WTC11 (cell line): ENCODE measurements around the gene PLXNC1. TPM values are rescaled to one million over a fixed set of nuclear protein-coding genes. Genes with fewer than 3 reads are reported as not detected.

Experiments
- ATAC-seq: fragments of 200-7000 bp; cut with Tn5 transposase; 2 replicates; pipeline ENCODE4 v1.10.0; 2021; ENCODE audit warnings: mild to moderate bottlenecking, moderate library complexity
- CTCF ChIA-PET: fragments of 300-600 bp; sonication (Branson Sonifier 250); formaldehyde crosslinking; loops from one replicate; lab custom pipeline; 2021; ENCODE audit warnings: antibody characterized with exemption; lab: Charles Lee
- POLR2A ChIA-PET: fragments of 350-600 bp; sonication (Branson Sonifier 250); formaldehyde crosslinking; loops from one replicate; lab custom pipeline; 2021; ENCODE audit warnings: antibody characterized with exemption; lab: Charles Lee
- DNase-seq: peaks from one replicate; pipeline ENCODE4 v3.0.0; 2021; ENCODE audit warnings: low spot score
- H3K27ac Mint-ChIP-seq: 2 replicates; pipeline ENCODE4 v1.8.0; 2021; ENCODE audit warnings: mixed read lengths
- H3K27me3 Mint-ChIP-seq: 2 replicates; pipeline ENCODE4 v1.8.0; 2021; ENCODE audit warnings: low read depth, mild to moderate bottlenecking, moderate library complexity, mixed read lengths
- H3K36me3 Mint-ChIP-seq: 2 replicates; pipeline ENCODE4 v1.8.0; 2021; ENCODE audit warnings: mixed read lengths
- H3K4me1 Mint-ChIP-seq: 2 replicates; pipeline ENCODE4 v1.8.0; 2022; ENCODE audit warnings: mixed read lengths
- H3K4me3 Mint-ChIP-seq: 2 replicates; pipeline ENCODE4 v1.8.0; 2021; ENCODE audit warnings: mild to moderate bottlenecking, moderate library complexity, mixed read lengths
- H3K9me3 Mint-ChIP-seq: 2 replicates; pipeline ENCODE4 v1.8.0; 2021; ENCODE audit warnings: mixed read lengths
- ATF1 ChIP-seq: sonication (generic); formaldehyde crosslinking; IDR thresholded peaks from 2 replicates; pipeline ENCODE4 v1.8.1; 2023; ENCODE audit warnings: mild to moderate bottlenecking, moderate library complexity, missing genetic modification reagents
- CBFB ChIP-seq: sonication (generic); formaldehyde crosslinking; IDR thresholded peaks from 2 replicates; pipeline ENCODE4 v1.8.1; 2022; ENCODE audit warnings: mild to moderate bottlenecking, low read depth, missing genetic modification reagents
- CDX4 ChIP-seq: fragments of 250-450 bp; sonication (Bioruptor Pico); IDR thresholded peaks from 2 replicates; pipeline ENCODE4 v1.9.0; 2021; ENCODE audit warnings: moderate library complexity, mild to moderate bottlenecking, inconsistent platforms, borderline replicate concordance
- CREM ChIP-seq: sonication (generic); formaldehyde crosslinking; IDR thresholded peaks from 2 replicates; pipeline ENCODE4 v1.8.1; 2022; ENCODE audit warnings: mild to moderate bottlenecking, missing genetic modification reagents, moderate library complexity
- ESRRA ChIP-seq: sonication (generic); formaldehyde crosslinking; IDR thresholded peaks from 2 replicates; pipeline ENCODE4 v1.8.1; 2022; ENCODE audit warnings: mild to moderate bottlenecking, missing genetic modification reagents, borderline replicate concordance
- HMGXB4 ChIP-seq: sonication (generic); formaldehyde crosslinking; IDR thresholded peaks from 2 replicates; pipeline ENCODE4 v1.8.1; 2023; ENCODE audit warnings: mild to moderate bottlenecking, moderate library complexity, missing genetic modification reagents
- IRF2 ChIP-seq: sonication (generic); formaldehyde crosslinking; IDR thresholded peaks from 2 replicates; pipeline ENCODE4 v1.8.0; 2022; ENCODE audit warnings: low read depth, missing genetic modification reagents, borderline replicate concordance
- JUN ChIP-seq: sonication (generic); formaldehyde crosslinking; IDR thresholded peaks from 2 replicates; pipeline ENCODE4 v1.8.0; 2023; ENCODE audit warnings: mild to moderate bottlenecking, missing genetic modification reagents
- MXD4 ChIP-seq: fragments of 250-450 bp; sonication (Bioruptor Pico); IDR thresholded peaks from 2 replicates; pipeline ENCODE4 v1.8.0; 2021; ENCODE audit warnings: mild to moderate bottlenecking, moderate library complexity, borderline replicate concordance
- NFYB ChIP-seq: sonication (generic); formaldehyde crosslinking; conservative IDR thresholded peaks from 2 replicates; pipeline ENCODE4 v1.8.0; 2022; ENCODE audit warnings: low read depth, missing genetic modification reagents
- PRDM15 ChIP-seq: sonication (generic); formaldehyde crosslinking; IDR thresholded peaks from 2 replicates; pipeline ENCODE4 v1.8.0; 2022; ENCODE audit warnings: missing genetic modification reagents
- PRRX2 ChIP-seq: fragments of 250-450 bp; sonication (Bioruptor Pico); IDR thresholded peaks from 2 replicates; pipeline ENCODE4 v1.8.0; 2021; ENCODE audit warnings: mild to moderate bottlenecking
- RORB ChIP-seq: fragments of 250-450 bp; sonication (Bioruptor Pico); IDR thresholded peaks from 2 replicates; pipeline ENCODE4 v1.9.0; 2021; ENCODE audit warnings: mild to moderate bottlenecking
- SMAD4 ChIP-seq: sonication (generic); formaldehyde crosslinking; IDR thresholded peaks from 2 replicates; pipeline ENCODE4 v1.8.0; 2022; ENCODE audit warnings: mild to moderate bottlenecking, missing genetic modification reagents
- TCF7 ChIP-seq: sonication (generic); formaldehyde crosslinking; IDR thresholded peaks from 2 replicates; pipeline ENCODE4 v1.8.0; 2022; ENCODE audit warnings: mild to moderate bottlenecking, low read depth, missing genetic modification reagents, moderate library complexity
- ZBTB21 ChIP-seq: sonication (generic); formaldehyde crosslinking; IDR thresholded peaks from 2 replicates; pipeline ENCODE4 v1.8.1; 2023; ENCODE audit warnings: mild to moderate bottlenecking, missing genetic modification reagents, borderline replicate concordance
- ZNF317 ChIP-seq: sonication (generic); formaldehyde crosslinking; IDR thresholded peaks from 2 replicates; pipeline ENCODE4 v1.8.1; 2023; ENCODE audit warnings: low read depth, mild to moderate bottlenecking, moderate library complexity, missing genetic modification reagents, borderline replicate concordance
- ZNF416 ChIP-seq: fragments of 250-450 bp; sonication (Bioruptor Pico); IDR thresholded peaks from 2 replicates; pipeline ENCODE4 v1.9.0; 2021; ENCODE audit warnings: mild to moderate bottlenecking, inconsistent platforms
- ZNF423 ChIP-seq: fragments of 250-450 bp; sonication (Bioruptor Pico); IDR thresholded peaks from 2 replicates; pipeline ENCODE4 v2.1.2; 2022; ENCODE audit warnings: mild to moderate bottlenecking, moderate library complexity
- ZNF671 ChIP-seq: fragments of 250-450 bp; sonication (Bioruptor Pico); IDR thresholded peaks from 2 replicates; pipeline ENCODE4 v1.8.0; 2021; ENCODE audit warnings: mild to moderate bottlenecking
- total RNA-seq: library from RNA; stranded (reverse); gene quantifications from 3 replicates; pipeline ENCODE4 v1.2.3, GENCODE V29; 2021
- TF ChIP-seq, protein P1 (sequence below): sonication (generic); formaldehyde crosslinking; IDR thresholded peaks from 2 replicates; pipeline ENCODE4 v1.8.0; 2023; ENCODE audit warnings: missing genetic modification reagents, mild to moderate bottlenecking, borderline replicate concordance

The PLXNC1 gene
- total RNA-seq, 1 experiment from 2014 or later, result 3.1 TPM

- Mint-ChIP-seq H3K9me3 (no peaks in the 10 kb centered on the region), H3K36me3 (no peaks in the 10 kb centered on the region), H3K4me1 (peaks cover 7% of the 10 kb centered on the region; the same call in 1 of the 2 replicates), H3K4me3 (no peak overlapping the region), H3K27ac (no peak overlapping the region), H3K27me3 (peaks cover 50% of the 10 kb centered on the region)
- POLR2A ChIA-PET, result no interaction called here
- DNase-seq, result no peak
- TF ChIP-seq IRF2 (no peak), CDX4 (CRISPR knock-in tag) (no peak), MXD4 (CRISPR knock-in tag) (no peak), RORB (CRISPR knock-in tag) (no peak), HMGXB4 (CRISPR knock-in tag) (no peak), ESRRA (CRISPR knock-in tag) (no peak), CREM (CRISPR knock-in tag) (no peak), PRRX2 (CRISPR knock-in tag) (no peak), TCF7 (CRISPR knock-in tag) (no peak), ZNF416 (CRISPR knock-in tag) (no peak), ZBTB21 (CRISPR knock-in tag) (no peak), ATF1 (CRISPR knock-in tag) (no peak)
- TF ChIP-seq, protein P1, sequence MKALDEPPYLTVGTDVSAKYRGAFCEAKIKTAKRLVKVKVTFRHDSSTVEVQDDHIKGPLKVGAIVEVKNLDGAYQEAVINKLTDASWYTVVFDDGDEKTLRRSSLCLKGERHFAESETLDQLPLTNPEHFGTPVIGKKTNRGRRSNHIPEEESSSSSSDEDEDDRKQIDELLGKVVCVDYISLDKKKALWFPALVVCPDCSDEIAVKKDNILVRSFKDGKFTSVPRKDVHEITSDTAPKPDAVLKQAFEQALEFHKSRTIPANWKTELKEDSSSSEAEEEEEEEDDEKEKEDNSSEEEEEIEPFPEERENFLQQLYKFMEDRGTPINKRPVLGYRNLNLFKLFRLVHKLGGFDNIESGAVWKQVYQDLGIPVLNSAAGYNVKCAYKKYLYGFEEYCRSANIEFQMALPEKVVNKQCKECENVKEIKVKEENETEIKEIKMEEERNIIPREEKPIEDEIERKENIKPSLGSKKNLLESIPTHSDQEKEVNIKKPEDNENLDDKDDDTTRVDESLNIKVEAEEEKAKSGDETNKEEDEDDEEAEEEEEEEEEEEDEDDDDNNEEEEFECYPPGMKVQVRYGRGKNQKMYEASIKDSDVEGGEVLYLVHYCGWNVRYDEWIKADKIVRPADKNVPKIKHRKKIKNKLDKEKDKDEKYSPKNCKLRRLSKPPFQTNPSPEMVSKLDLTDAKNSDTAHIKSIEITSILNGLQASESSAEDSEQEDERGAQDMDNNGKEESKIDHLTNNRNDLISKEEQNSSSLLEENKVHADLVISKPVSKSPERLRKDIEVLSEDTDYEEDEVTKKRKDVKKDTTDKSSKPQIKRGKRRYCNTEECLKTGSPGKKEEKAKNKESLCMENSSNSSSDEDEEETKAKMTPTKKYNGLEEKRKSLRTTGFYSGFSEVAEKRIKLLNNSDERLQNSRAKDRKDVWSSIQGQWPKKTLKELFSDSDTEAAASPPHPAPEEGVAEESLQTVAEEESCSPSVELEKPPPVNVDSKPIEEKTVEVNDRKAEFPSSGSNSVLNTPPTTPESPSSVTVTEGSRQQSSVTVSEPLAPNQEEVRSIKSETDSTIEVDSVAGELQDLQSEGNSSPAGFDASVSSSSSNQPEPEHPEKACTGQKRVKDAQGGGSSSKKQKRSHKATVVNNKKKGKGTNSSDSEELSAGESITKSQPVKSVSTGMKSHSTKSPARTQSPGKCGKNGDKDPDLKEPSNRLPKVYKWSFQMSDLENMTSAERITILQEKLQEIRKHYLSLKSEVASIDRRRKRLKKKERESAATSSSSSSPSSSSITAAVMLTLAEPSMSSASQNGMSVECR, result no peak
- no peak for ATAC-seq
- CTCF ChIA-PET, result interaction anchor here (1.0 to 2.7 kb wide), 2 partner anchors 112 to 285 kb away, joined by 3 to 7 read pairs; no protein-coding TSS in a partner anchor
Observed at GRCh38 chr12:94143951-94144350, 4.4 kb upstream of the PLXNC1 start.

- ChIA-PET POLR2A (no interaction called here), CTCF (interaction anchor here (1.0 kb wide), 1 partner anchor 111 kb away, joined by 3 read pairs; no protein-coding TSS in a partner anchor)
- no peak overlapping the region for H3K27ac Mint-ChIP-seq
- peaks cover 7% of the 10 kb centered on the region; the same call in 1 of the 2 replicates for H3K4me1 Mint-ChIP-seq
- ATAC-seq, result no peak
- H3K27me3 Mint-ChIP-seq, result peaks cover 56% of the 10 kb centered on the region
- no peak overlapping the region for H3K4me3 Mint-ChIP-seq
- TF ChIP-seq NFYB (CRISPR knock-in tag) (no peak), ZNF671 (CRISPR knock-in tag) (no peak), ATF1 (CRISPR knock-in tag) (no peak)
- TF ChIP-seq, all 79 proteins: peak for 0
- Mint-ChIP-seq H3K36me3 (no peaks in the 10 kb centered on the region), H3K9me3 (no peaks in the 10 kb centered on the region)
- no peak for DNase-seq
Observed at GRCh38 chr12:94144781-94145180, 3.6 kb upstream of the PLXNC1 start.

DNA sequence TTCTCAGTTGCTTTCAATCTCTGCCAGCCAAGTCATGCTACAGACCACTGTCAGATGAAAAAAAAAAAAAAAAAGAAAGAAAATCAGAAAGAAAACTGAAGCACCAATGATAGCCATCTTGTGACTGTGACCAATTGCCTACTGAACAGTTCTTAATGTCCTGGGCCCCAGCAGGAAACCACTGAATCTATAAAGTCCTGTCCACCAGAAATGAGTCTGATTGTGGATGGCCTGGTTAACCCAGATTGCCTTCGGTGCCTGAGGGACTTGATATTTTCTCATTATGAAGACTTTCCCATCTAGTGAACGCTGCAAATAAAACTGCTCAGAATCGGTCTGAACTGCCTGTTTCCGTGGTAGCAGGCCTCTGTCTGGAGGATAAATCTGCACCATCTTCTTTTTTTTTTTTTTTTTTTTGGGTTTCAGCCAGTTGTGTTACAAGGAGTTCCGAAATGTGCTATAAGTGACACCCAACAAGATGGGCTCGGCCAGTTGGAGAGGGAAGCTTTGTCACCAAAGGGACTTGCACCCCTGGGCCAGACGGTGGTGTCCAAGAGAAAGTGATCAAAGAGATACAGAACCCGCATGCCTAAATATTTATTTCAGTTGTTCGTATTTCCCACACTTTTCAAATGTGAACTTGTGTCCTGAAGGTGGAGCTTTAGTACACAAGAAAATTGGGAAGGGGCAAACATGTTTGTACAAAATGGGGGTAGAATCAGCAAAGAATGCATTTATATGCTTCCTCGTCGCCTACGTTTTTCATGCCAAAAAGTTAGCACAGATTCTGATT lies 3.0 kb upstream of the PLXNC1 start:
- H3K4me1 Mint-ChIP-seq, result peaks cover 10% of the 10 kb centered on the region; the same call in 1 of the 2 replicates
- no peak for ATAC-seq
- no peak overlapping the region for H3K4me3 Mint-ChIP-seq
- no peak for DNase-seq
- POLR2A ChIA-PET, result no interaction called here
- peaks cover 62% of the 10 kb centered on the region for H3K27me3 Mint-ChIP-seq
- CTCF ChIA-PET, result interaction anchor here (0.5 to 1.1 kb wide), 6 partner anchors 11 to 475 kb away, joined by 3 to 5 read pairs (median 4); no protein-coding TSS in a partner anchor
- H3K9me3 Mint-ChIP-seq, result no peaks in the 10 kb centered on the region
- H3K27ac Mint-ChIP-seq, result no peak overlapping the region
- H3K36me3 Mint-ChIP-seq, result no peaks in the 10 kb centered on the region
- TF ChIP-seq ZNF317 (CRISPR knock-in tag) (no peak), CBFB (no peak), JUN (no peak), ZNF423 (no peak), PRDM15 (CRISPR knock-in tag) (no peak), SMAD4 (no peak)
